WERI-Rb-1 (cell line): ENCODE measurements around the gene SYNE2.

Source experiments
- DNase-seq: peaks from one replicate; pipeline ENCODE4 v3.0.0-alpha.2; 2020
- H3K27ac ChIP-seq: fragments of 250-450 bp; sonication (Bioruptor Pico); 2 replicates; pipeline ENCODE4 v1.5.1; 2020; ENCODE audit warnings: mild to moderate bottlenecking, moderate library complexity
- H3K27me3 ChIP-seq: fragments of 250-450 bp; sonication (Bioruptor Pico); 2 replicates; pipeline ENCODE4 v1.5.1; 2021; ENCODE audit warnings: mild to moderate bottlenecking, low read depth, moderate library complexity; ENCODE audit not compliant: insufficient read depth, severe bottlenecking
- H3K36me3 ChIP-seq: fragments of 250-450 bp; sonication (Bioruptor Pico); 2 replicates; pipeline ENCODE4 v1.5.1; 2020; ENCODE audit warnings: mild to moderate bottlenecking, moderate library complexity
- H3K4me3 ChIP-seq: 2 replicates; pipeline ENCODE4 v1.5.1; 2011; ENCODE audit warnings: low read depth, mild to moderate bottlenecking, control low read depth, low read length
- H3K9me3 ChIP-seq: fragments of 250-450 bp; sonication (Bioruptor Pico); 2 replicates; pipeline ENCODE4 v1.5.1; 2021; ENCODE audit warnings: mild to moderate bottlenecking, moderate library complexity; ENCODE audit not compliant: severe bottlenecking
- TF ChIP-seq, protein P1 (sequence below): IDR thresholded peaks from 2 replicates; pipeline ENCODE4 v1.5.1; 2011; ENCODE audit warnings: low read depth, mild to moderate bottlenecking, control low read depth, inconsistent platforms, low read length

The SYNE2 gene

DNA sequence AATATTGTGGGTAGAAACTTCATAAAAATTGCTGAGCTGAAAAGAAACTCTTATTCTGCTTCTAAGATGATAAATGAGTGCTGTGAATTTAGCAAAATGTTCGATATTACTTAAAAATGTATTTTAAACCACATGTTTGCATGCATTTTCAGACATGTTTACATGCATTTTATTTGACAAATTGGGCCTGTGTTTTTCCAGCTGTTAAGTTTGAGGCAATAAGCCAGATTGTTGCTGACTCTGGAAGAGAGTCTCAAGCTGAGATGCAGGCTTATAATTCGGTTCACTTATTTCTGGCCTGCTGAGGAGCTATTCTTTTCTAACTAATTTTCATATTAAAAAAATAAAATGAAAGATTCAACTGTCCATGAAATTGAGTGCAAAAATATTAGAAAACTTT is 110.1 kb downstream of the SYNE2 start:
- H3K4me3 ChIP-seq = no peak overlapping the region
- no peaks in the 10 kb centered on the region for H3K27me3 ChIP-seq
- no peak overlapping the region for H3K27ac ChIP-seq
- H3K36me3 ChIP-seq = peaks cover 21% of the 10 kb centered on the region
- DNase-seq = no peak
- TF ChIP-seq, protein P1, sequence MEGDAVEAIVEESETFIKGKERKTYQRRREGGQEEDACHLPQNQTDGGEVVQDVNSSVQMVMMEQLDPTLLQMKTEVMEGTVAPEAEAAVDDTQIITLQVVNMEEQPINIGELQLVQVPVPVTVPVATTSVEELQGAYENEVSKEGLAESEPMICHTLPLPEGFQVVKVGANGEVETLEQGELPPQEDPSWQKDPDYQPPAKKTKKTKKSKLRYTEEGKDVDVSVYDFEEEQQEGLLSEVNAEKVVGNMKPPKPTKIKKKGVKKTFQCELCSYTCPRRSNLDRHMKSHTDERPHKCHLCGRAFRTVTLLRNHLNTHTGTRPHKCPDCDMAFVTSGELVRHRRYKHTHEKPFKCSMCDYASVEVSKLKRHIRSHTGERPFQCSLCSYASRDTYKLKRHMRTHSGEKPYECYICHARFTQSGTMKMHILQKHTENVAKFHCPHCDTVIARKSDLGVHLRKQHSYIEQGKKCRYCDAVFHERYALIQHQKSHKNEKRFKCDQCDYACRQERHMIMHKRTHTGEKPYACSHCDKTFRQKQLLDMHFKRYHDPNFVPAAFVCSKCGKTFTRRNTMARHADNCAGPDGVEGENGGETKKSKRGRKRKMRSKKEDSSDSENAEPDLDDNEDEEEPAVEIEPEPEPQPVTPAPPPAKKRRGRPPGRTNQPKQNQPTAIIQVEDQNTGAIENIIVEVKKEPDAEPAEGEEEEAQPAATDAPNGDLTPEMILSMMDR = no peak
- no peaks in the 10 kb centered on the region for H3K9me3 ChIP-seq

DNA sequence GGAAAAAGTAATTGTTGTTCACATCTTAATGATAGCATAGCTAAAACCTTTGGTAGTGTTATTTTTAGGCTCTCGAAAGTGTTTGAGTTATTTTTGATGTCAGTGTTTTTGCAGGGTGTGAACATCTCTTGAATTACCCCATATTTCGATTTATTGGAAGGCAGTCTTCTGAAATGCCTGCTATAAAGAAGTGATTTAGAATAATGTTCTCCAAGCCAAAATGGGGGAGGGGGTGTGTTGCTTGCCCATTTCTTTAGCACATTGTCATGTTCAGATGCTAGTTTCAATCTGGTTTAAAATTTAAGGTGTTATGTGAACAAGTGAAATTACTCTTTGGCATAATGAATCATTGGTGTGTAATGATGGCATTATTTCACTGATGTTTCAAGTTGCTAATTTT is 110.6 kb downstream of the SYNE2 start:
- Histone ChIP-seq H3K9me3 (no peaks in the 10 kb centered on the region), H3K27ac (no peak overlapping the region), H3K27me3 (no peaks in the 10 kb centered on the region), H3K4me3 (no peak overlapping the region), H3K36me3 (peaks cover 22% of the 10 kb centered on the region)
- no peak for DNase-seq
- TF ChIP-seq, protein P1 = no peak

DNA sequence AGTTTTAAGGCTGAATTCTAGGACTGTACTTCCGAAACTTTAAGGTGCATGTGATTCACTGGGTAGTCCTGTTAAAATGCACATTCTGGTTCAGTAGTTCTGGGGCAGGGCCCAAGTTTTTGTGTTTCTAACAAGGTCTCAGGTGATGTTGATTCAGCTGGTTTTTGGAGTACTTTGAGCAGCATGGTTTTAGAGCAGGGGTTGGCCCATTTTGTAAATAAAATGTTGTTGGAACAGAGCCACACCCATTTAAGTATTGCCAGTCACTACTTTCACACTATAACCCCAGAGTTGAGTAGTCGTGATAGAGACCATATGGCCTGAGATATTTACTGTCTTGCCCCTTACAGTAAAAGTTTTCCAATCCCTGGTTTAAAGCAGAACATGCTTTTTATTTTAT is 111.3 kb downstream of the SYNE2 start:
- no peaks in the 10 kb centered on the region for H3K27me3 ChIP-seq
- no peaks in the 10 kb centered on the region for H3K9me3 ChIP-seq
- peaks cover 22% of the 10 kb centered on the region for H3K36me3 ChIP-seq
- no peak overlapping the region for H3K4me3 ChIP-seq
- no peak for DNase-seq
- no peak overlapping the region for H3K27ac ChIP-seq
- TF ChIP-seq, protein P1 = no peak

DNA sequence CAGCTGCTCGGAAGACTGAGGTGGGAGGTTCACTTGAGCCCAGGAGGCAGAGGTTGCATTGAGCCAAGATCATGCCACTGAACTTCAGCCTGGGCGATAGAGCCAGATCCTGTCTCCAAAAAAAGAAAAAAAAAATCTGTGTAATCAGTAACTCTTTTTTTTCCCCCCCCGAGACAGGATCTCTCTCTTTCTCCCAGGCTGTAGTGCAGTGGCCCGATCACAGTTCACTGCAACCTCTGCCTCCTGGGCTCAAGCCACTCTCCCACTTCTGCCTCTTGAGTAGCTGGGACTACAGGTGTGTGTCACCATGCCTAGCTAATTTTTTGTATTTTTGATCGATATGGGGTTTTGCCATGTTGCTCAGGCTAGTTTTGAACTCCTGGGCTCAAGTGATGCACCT is 113.6 kb downstream of the SYNE2 start:
- TF ChIP-seq, protein P1 = no peak
- no peak for DNase-seq
- Histone ChIP-seq H3K27ac (no peak overlapping the region), H3K27me3 (no peaks in the 10 kb centered on the region), H3K9me3 (no peaks in the 10 kb centered on the region), H3K4me3 (no peak overlapping the region), H3K36me3 (peaks cover 27% of the 10 kb centered on the region)

DNA sequence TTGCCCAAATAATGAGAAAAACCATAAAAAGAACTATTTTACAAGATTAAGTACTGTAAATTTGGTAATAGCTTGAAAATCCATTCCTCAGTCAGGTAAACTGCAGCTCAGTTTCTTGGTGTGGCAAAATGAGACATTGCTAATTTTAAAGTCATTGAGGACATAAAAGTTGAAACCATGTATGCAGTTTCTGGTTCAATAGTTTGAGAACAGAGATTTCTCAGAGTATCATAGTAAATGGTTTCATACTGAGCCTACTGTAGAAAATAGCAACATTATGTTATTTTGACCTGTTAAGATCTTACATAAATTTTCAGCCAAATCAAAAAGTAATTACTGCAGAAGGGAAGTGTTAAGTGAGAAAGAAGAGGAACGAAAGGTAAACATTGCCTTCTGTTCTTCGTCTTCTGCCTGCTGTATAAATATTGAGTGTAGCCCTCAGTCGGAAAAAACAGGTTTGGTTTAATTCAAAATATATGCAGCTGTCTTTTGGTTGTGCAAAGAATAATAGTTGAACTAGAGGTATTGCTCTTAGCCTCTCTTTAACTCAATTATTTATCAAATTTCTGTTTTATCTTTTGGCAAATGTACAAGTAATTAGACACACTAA is 119.6 kb downstream of the SYNE2 start:
- no peak overlapping the region for H3K27ac ChIP-seq
- DNase-seq = no peak

DNA sequence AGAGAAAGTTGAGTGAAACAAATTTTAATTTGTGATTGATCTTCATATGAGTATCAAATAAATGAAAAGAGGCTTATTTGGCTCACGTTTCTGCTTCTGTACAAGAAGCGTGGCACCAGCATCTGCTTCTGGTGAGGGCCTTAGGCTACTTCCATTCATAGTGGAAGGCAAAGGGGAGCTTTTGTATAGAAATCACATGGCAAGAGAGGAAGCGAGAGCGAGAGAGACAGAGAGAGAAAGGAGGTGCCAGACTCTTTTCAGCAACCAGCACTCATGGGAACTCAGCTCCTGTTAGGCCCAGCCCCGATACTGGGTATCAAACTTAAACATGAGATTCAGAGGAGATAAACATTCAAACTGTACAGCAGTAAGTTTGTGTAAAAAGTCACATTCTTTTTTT is 121.4 kb downstream of the SYNE2 start:
- Histone ChIP-seq H3K4me3 (no peak overlapping the region), H3K27me3 (no peaks in the 10 kb centered on the region), H3K36me3 (peaks cover 24% of the 10 kb centered on the region), H3K9me3 (no peaks in the 10 kb centered on the region), H3K27ac (no peak overlapping the region)
- no peak for DNase-seq
- TF ChIP-seq, protein P1 = no peak

More for the DNA sequence above, 119.6 kb downstream of the SYNE2 start:
- H3K9me3 ChIP-seq = no peaks in the 10 kb centered on the region
- peaks cover 18% of the 10 kb centered on the region for H3K36me3 ChIP-seq
- H3K4me3 ChIP-seq = no peak overlapping the region
- TF ChIP-seq, protein P1 = no peak
- no peaks in the 10 kb centered on the region for H3K27me3 ChIP-seq
